ENCODE measurements around the gene SLC23A2.
"Not testable (repeated sequence)": the region's sequence is repeated elsewhere in the genome, so short reads cannot be mapped to it uniquely, and the experiment has no call there.

SLC23A2 gene

GRCh38 chr20:4925842-4926530 is 75.3 kb downstream of the SLC23A2 start:
- DNase-seq (ENCODE audit: low read depth, low spot score) = no peak
- Histone ChIP-seq H3K9ac (ENCODE audit: insufficient read length) (no peak overlapping the region), H3K4me3 (no peak overlapping the region; the same call in 1 of the 2 replicates), H3K36me3 (ENCODE audit: insufficient read depth, low read length) (peaks cover 3% of the 10 kb centered on the region; the same call in 1 of the 2 replicates), H3K27ac (peak overlapping the region; percentile 52), H3K9me3 (ENCODE audit: low read depth, low read length) (no peaks in the 10 kb centered on the region)
- TF ChIP-seq POLR2AphosphoS5 (IDR thresholded peaks at IDR 0.05; ENCODE audit: borderline replicate concordance, low read depth, low read length) (no peak), EZH2 (IDR thresholded peaks at IDR 0.05) (no peak), FOXP2 (optimal IDR thresholded peaks at IDR 0.05; ENCODE audit: control extremely low read depth, extremely low read length, insufficient read depth) (no peak)

GRCh38 chr20:4924446-4924845 is 76.9 kb downstream of the SLC23A2 start:
- Histone ChIP-seq H3K36me3 (ENCODE audit: insufficient read depth, low read length) (no peaks in the 10 kb centered on the region), H3K9me3 (ENCODE audit: low read depth, low read length) (no peaks in the 10 kb centered on the region), H3K4me3 (no peak overlapping the region), H3K27ac (no peak overlapping the region), H3K9ac (ENCODE audit: insufficient read length) (no peak overlapping the region)
- no peak for DNase-seq (ENCODE audit: low read depth, low spot score)
- TF ChIP-seq EZH2 (IDR thresholded peaks at IDR 0.05) (no peak), POLR2AphosphoS5 (IDR thresholded peaks at IDR 0.05; ENCODE audit: borderline replicate concordance, low read depth, low read length) (no peak), FOXP2 (optimal IDR thresholded peaks at IDR 0.05; ENCODE audit: control extremely low read depth, extremely low read length, insufficient read depth) (no peak)

- Histone ChIP-seq H3K4me3 (no peak overlapping the region), H3K9ac (ENCODE audit: insufficient read length) (no peak overlapping the region), H3K27ac (no peak overlapping the region), H3K36me3 (ENCODE audit: insufficient read depth, low read length) (no peaks in the 10 kb centered on the region), H3K9me3 (ENCODE audit: low read depth, low read length) (no peaks in the 10 kb centered on the region)
- DNase-seq (ENCODE audit: low read depth, low spot score) = no peak
- TF ChIP-seq FOXP2 (optimal IDR thresholded peaks at IDR 0.05; ENCODE audit: control extremely low read depth, extremely low read length, insufficient read depth) = no peak
- no peak for TF ChIP-seq POLR2AphosphoS5 (IDR thresholded peaks at IDR 0.05; ENCODE audit: borderline replicate concordance, low read depth, low read length)
- no peak for TF ChIP-seq EZH2 (IDR thresholded peaks at IDR 0.05)
These were observed 77.3 kb downstream of the SLC23A2 start for GRCh38 chr20:4924032-4924431.

GRCh38 chr20:4922186-4922585 is 79.1 kb downstream of the SLC23A2 start:
- TF ChIP-seq POLR2AphosphoS5 (IDR thresholded peaks at IDR 0.05; ENCODE audit: borderline replicate concordance, low read depth, low read length) (no peak), EZH2 (IDR thresholded peaks at IDR 0.05) (no peak), FOXP2 (optimal IDR thresholded peaks at IDR 0.05; ENCODE audit: control extremely low read depth, extremely low read length, insufficient read depth) (no peak)
- Histone ChIP-seq H3K9me3 (ENCODE audit: low read depth, low read length) (no peaks in the 10 kb centered on the region), H3K36me3 (ENCODE audit: insufficient read depth, low read length) (no peaks in the 10 kb centered on the region), H3K27ac (no peak overlapping the region), H3K4me3 (no peak overlapping the region), H3K9ac (ENCODE audit: insufficient read length) (no peak overlapping the region)
- no peak for DNase-seq (ENCODE audit: low read depth, low spot score)

GRCh38 chr20:4921271-4921670 is 80.0 kb downstream of the SLC23A2 start:
- H3K36me3 ChIP-seq (ENCODE audit: insufficient read depth, low read length); H3K9me3 ChIP-seq (ENCODE audit: low read depth, low read length); H3K4me3 ChIP-seq; DNase-seq (ENCODE audit: low read depth, low spot score); H3K27ac ChIP-seq; H3K9ac ChIP-seq (ENCODE audit: insufficient read length): not testable (repeated sequence)

- TF ChIP-seq POLR2AphosphoS5 (IDR thresholded peaks at IDR 0.05; ENCODE audit: borderline replicate concordance, low read depth, low read length) = no peak
- no peak for TF ChIP-seq EZH2 (IDR thresholded peaks at IDR 0.05)
- no peak for TF ChIP-seq FOXP2 (optimal IDR thresholded peaks at IDR 0.05; ENCODE audit: control extremely low read depth, extremely low read length, insufficient read depth)
- Histone ChIP-seq H3K4me3 (no peak overlapping the region), H3K36me3 (ENCODE audit: insufficient read depth, low read length) (no peaks in the 10 kb centered on the region)
These were observed 80.7 kb downstream of the SLC23A2 start for GRCh38 chr20:4920655-4921054.

GRCh38 chr20:4920131-4920530 is 81.2 kb downstream of the SLC23A2 start:
- H3K9me3 ChIP-seq (ENCODE audit: low read depth, low read length) = no peaks in the 10 kb centered on the region
- TF ChIP-seq POLR2AphosphoS5 (IDR thresholded peaks at IDR 0.05; ENCODE audit: borderline replicate concordance, low read depth, low read length) (no peak), FOXP2 (optimal IDR thresholded peaks at IDR 0.05; ENCODE audit: control extremely low read depth, extremely low read length, insufficient read depth) (no peak), EZH2 (IDR thresholded peaks at IDR 0.05) (no peak)
- no peak overlapping the region for H3K4me3 ChIP-seq
- no peak overlapping the region for H3K27ac ChIP-seq
- no peaks in the 10 kb centered on the region for H3K36me3 ChIP-seq (ENCODE audit: insufficient read depth, low read length)
- H3K9ac ChIP-seq (ENCODE audit: insufficient read length) = no peak overlapping the region
- DNase-seq (ENCODE audit: low read depth, low spot score) = no peak

More at GRCh38 chr20:4920655-4921054, 80.7 kb downstream of the SLC23A2 start:
- no peak overlapping the region for H3K9ac ChIP-seq (ENCODE audit: insufficient read length)
- no peak for DNase-seq (ENCODE audit: low read depth, low spot score)
- H3K9me3 ChIP-seq (ENCODE audit: low read depth, low read length) = no peaks in the 10 kb centered on the region
- no peak overlapping the region for H3K27ac ChIP-seq

- DNase-seq (ENCODE audit: low read depth, low spot score) = no peak
- H3K9ac ChIP-seq (ENCODE audit: insufficient read length) = no peak overlapping the region
- no peak overlapping the region for H3K27ac ChIP-seq
- H3K36me3 ChIP-seq (ENCODE audit: insufficient read depth, low read length) = no peaks in the 10 kb centered on the region
- no peak overlapping the region for H3K4me3 ChIP-seq
- TF ChIP-seq FOXP2 (optimal IDR thresholded peaks at IDR 0.05; ENCODE audit: control extremely low read depth, extremely low read length, insufficient read depth) (no peak), POLR2AphosphoS5 (IDR thresholded peaks at IDR 0.05; ENCODE audit: borderline replicate concordance, low read depth, low read length) (no peak)
- no peaks in the 10 kb centered on the region for H3K9me3 ChIP-seq (ENCODE audit: low read depth, low read length)
These were observed 82.1 kb downstream of the SLC23A2 start for GRCh38 chr20:4919047-4919704.

Measured in SK-N-MC (cell line).